ENCODE measurements around the gene NAT16. TPM values are rescaled to one million over a fixed set of nuclear protein-coding genes. Genes with fewer than 3 reads are reported as not detected.

Gene NAT16
- total and polyA plus RNA-seq, 9 of the 15 experiments (the other 6 are each of a cell fraction or from before 2014, with no cell fraction given) = 0.04 TPM; not detected in 8

DNA sequence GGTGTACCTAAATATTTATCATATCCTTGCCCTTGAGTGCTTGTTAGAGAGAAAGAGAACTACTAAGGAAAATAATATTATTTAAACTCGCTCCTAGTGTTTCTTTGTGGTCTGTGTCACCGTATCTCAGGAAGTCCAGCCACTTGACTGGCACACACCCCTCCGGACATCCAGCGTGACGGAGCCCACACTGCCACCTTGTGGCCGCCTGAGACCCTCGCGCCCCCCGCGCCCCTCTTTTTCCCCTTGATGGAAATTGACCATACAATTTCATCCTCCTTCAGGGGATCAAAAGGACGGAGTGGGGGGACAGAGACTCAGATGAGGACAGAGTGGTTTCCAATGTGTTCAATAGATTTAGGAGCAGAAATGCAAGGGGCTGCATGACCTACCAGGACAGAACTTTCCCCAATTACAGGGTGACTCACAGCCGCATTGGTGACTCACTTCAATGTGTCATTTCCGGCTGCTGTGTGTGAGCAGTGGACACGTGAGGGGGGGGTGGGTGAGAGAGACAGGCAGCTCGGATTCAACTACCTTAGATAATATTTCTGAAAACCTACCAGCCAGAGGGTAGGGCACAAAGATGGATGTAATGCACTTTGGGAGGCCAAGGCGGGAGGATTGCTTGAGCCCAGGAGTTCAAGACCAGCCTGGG, 41.8 kb downstream of the NAT16 start (continued):
- TF ChIP-seq THAP12 (CRISPR knock-in tag; IDR thresholded peaks at IDR 0.05) (no peak), CEBPZ (IDR thresholded peaks at IDR 0.05; ENCODE audit: borderline replicate concordance, low read depth, low read length) (no peak), ZNF134 (CRISPR knock-in tag; conservative IDR thresholded peaks at IDR 0.05) (no peak), GTF3C2 (IDR thresholded peaks at IDR 0.05; ENCODE audit: borderline replicate concordance, extremely low read depth, insufficient read length) (no peak), GABPA (tag; conservative IDR thresholded peaks at IDR 0.05; ENCODE audit: low read depth) (peak; percentile 92), ZNF384 (IDR thresholded peaks at IDR 0.05; ENCODE audit: low read depth, low read length) (no peak; the same call in 1 of the 2 replicates), NFYB (IDR thresholded peaks at IDR 0.05; ENCODE audit: extremely low read depth, insufficient read length) (no peak), ZNF551 (CRISPR knock-in tag; IDR thresholded peaks at IDR 0.05) (no peak)
- TF ChIP-seq, protein P1, sequence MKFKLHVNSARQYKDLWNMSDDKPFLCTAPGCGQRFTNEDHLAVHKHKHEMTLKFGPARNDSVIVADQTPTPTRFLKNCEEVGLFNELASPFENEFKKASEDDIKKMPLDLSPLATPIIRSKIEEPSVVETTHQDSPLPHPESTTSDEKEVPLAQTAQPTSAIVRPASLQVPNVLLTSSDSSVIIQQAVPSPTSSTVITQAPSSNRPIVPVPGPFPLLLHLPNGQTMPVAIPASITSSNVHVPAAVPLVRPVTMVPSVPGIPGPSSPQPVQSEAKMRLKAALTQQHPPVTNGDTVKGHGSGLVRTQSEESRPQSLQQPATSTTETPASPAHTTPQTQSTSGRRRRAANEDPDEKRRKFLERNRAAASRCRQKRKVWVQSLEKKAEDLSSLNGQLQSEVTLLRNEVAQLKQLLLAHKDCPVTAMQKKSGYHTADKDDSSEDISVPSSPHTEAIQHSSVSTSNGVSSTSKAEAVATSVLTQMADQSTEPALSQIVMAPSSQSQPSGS (CRISPR knock-in tag; IDR thresholded peaks at IDR 0.05) = no peak
- TF ChIP-seq, protein P2, sequence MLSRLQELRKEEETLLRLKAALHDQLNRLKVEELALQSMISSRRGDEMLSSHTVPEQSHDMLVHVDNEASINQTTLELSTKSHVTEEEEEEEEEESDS (CRISPR knock-in tag; IDR thresholded peaks at IDR 0.05) = no peak
